H1 (cell line): ENCODE measurements around the gene ATE1.

Experiments used
- CBX8 ChIP-seq: fragments of 300-800, 300-1000 bp; sonication (generic); IDR thresholded peaks from 2 replicates; pipeline ENCODE4 v1.7.1; 2016; ENCODE audit warnings: low read depth, low read length, borderline replicate concordance
- EP300 ChIP-seq, 2 experiments: IDR thresholded peaks; 1 replicate in 1 of 2; 2 replicates in 1 of 2; pipeline ENCODE4 v1.6.1; 2011 to 2012; ENCODE audit warnings: low read depth in 2 of 2, low read length in 2 of 2, mild to moderate bottlenecking in 2 of 2, borderline replicate concordance in 1 of 2, inconsistent platforms in 1 of 2, moderate library complexity in 1 of 2
- EZH2 ChIP-seq: fragments of 200-600 bp; sonication (generic); IDR thresholded peaks from 2 replicates; pipeline ENCODE4 v1.7.1; 2012; ENCODE audit warnings: low read depth, mild to moderate bottlenecking, moderate library complexity, low read length, inconsistent platforms; ENCODE audit not compliant: severe bottlenecking
- FOSL1 ChIP-seq: IDR thresholded peaks from 2 replicates; pipeline ENCODE4 v1.6.1; 2011; ENCODE audit warnings: mild to moderate bottlenecking, low read depth, low read length, moderate library complexity; ENCODE audit not compliant: insufficient read depth
- POLR2A ChIP-seq, 2 experiments: IDR thresholded peaks; 1 replicate in 1 of 2; 2 replicates in 1 of 2; pipeline ENCODE4 v1.6.1; 2011; ENCODE audit warnings: low read depth in 2 of 2, low read length in 2 of 2, mild to moderate bottlenecking in 2 of 2; ENCODE audit errors: control extremely low read depth in 1 of 2
- RFX5 ChIP-seq: IDR thresholded peaks from 2 replicates; pipeline ENCODE4 v1.6.1; 2011; ENCODE audit warnings: low read depth, low read length, improper control_type of control experiment, borderline replicate concordance
- SIX5 ChIP-seq: IDR thresholded peaks from 2 replicates; pipeline ENCODE4 v1.6.1; 2011; ENCODE audit warnings: mild to moderate bottlenecking, low read depth, low read length
- TAF1 ChIP-seq: IDR thresholded peaks from 2 replicates; pipeline ENCODE4 v1.6.1; 2011; ENCODE audit warnings: mild to moderate bottlenecking, low read depth, low read length
- TF ChIP-seq, protein P1 (sequence below), 3 experiments: IDR thresholded peaks; 1 replicate in 2 of 3; 2 replicates in 1 of 3; pipeline versions ENCODE4 v1.5.1 to v1.6.1; 2011; ENCODE audit warnings: low read length in 3 of 3, mild to moderate bottlenecking in 3 of 3, inconsistent platforms in 2 of 3, low read depth in 1 of 3, moderate library complexity in 1 of 3; ENCODE audit not compliant: insufficient read depth in 1 of 3; ENCODE audit errors: control extremely low read depth in 1 of 3

DNA sequence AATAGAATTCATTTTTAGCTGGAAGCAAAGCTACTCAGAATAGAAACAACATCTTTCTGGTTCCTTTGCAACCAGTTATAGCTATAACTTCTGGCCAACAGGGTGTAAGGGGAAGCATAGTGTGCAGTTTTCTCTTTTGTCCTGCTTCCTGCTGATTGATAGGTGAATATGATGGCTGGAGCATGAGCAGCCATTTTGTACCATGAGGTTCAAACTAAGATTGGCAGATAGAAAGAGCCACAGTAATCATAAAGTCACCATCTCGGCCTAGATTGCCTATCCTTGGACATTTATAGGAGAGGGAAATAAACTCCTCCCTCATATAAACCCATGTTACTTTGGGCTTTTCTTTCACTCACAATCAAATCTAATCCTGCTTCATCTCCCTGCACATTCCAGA is 227.4 kb downstream of the ATE1 start:
- TF ChIP-seq POLR2A (IDR thresholded peaks at IDR 0.05; ENCODE audit: control extremely low read depth in 1 of 2, low read depth in 2 of 2, low read length in 2 of 2): no peak
- TF ChIP-seq SIX5: no peak
- TF ChIP-seq, protein P1, sequence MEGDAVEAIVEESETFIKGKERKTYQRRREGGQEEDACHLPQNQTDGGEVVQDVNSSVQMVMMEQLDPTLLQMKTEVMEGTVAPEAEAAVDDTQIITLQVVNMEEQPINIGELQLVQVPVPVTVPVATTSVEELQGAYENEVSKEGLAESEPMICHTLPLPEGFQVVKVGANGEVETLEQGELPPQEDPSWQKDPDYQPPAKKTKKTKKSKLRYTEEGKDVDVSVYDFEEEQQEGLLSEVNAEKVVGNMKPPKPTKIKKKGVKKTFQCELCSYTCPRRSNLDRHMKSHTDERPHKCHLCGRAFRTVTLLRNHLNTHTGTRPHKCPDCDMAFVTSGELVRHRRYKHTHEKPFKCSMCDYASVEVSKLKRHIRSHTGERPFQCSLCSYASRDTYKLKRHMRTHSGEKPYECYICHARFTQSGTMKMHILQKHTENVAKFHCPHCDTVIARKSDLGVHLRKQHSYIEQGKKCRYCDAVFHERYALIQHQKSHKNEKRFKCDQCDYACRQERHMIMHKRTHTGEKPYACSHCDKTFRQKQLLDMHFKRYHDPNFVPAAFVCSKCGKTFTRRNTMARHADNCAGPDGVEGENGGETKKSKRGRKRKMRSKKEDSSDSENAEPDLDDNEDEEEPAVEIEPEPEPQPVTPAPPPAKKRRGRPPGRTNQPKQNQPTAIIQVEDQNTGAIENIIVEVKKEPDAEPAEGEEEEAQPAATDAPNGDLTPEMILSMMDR (IDR thresholded peaks at IDR 0.05; ENCODE audit: control extremely low read depth in 1 of 3, insufficient read depth in 1 of 3, low read depth in 1 of 3, low read length in 3 of 3): no peak
- TF ChIP-seq EZH2: no peak
- no peak for TF ChIP-seq EP300 (IDR thresholded peaks at IDR 0.05; ENCODE audit: borderline replicate concordance in 1 of 2, low read depth in 2 of 2, low read length in 2 of 2)
- no peak for TF ChIP-seq TAF1
- TF ChIP-seq FOSL1: no peak
- TF ChIP-seq RFX5: no peak
- no peak for TF ChIP-seq CBX8
